Mucosa of descending colon (tissue), 3 donors: ENCODE data around the gene INTS1. TPM values are rescaled to one million over a fixed set of nuclear protein-coding genes. Genes with fewer than 3 reads are reported as not detected.

Source experiments
- ATAC-seq: fragments of 200-7000 bp; cut with Tn5 transposase; one replicate; pipeline ENCODE4 v1.9.1; 2020; ENCODE audit warnings: mild to moderate bottlenecking, moderate library complexity
- DNase-seq, 3 donors: peaks; one replicate each; pipeline ENCODE4 v3.0.0-alpha.2; 2020
- H3K36me3 ChIP-seq: fragments of 200-600 bp; one replicate; pipeline ENCODE4 v1.8.0; 2021; ENCODE audit warnings: low read depth, mild to moderate bottlenecking
- H3K4me1 ChIP-seq: fragments of 200-600 bp; one replicate; pipeline ENCODE4 v1.8.0; 2021; ENCODE audit warnings: low read depth, mild to moderate bottlenecking
- H3K4me3 ChIP-seq: fragments of 200-600 bp; one replicate; pipeline ENCODE4 v1.8.0; 2021; ENCODE audit warnings: mild to moderate bottlenecking
- H3K9me3 ChIP-seq: fragments of 200-600 bp; one replicate; pipeline ENCODE4 v1.8.0; 2021; ENCODE audit warnings: mild to moderate bottlenecking
- CTCF ChIP-seq: fragments of 200-600 bp; IDR thresholded peaks from one replicate; pipeline ENCODE4 v1.8.0; 2022; ENCODE audit warnings: antibody characterized with exemption, mild to moderate bottlenecking
- intact Hi-C, 2 donors: fragments of 100-400 bp; cut with DNase I in 1 of 2; cut with micrococcal nuclease in 1 of 2; formaldehyde crosslinking; loops; one replicate each; pipeline versions ENCODE4 v1.11.0 to v1.11.1; 2022; cut with DNase I, micrococcal nuclease
- total RNA-seq, 3 donors: library from RNA; stranded (reverse); fragmentation: NEBNext Ultra II Directional in 2 of 3; extraction: Animal tissue kit (Norgen Biotek cat#: 25700) in 2 of 3; gene quantifications; one replicate each; pipeline versions ENCODE4 v1.2.1 to v1.2.4, GENCODE V29; 2021 to 2023
- donor health status: DM: no; HTN: no; CAD: no; lungs with moderate emphysema.
- donor health status: DM: no; HTN: no; CAD: no.
- donor health status: DM: no; HTN: yes; CAD: no.

Gene INTS1
- total RNA-seq, 3 donors from 2014 or later, result 79.6 to 94.3 (median 88.0) TPM

GRCh38 chr7:1500064-1500807 is 4.0 kb downstream of the INTS1 start:
- peaks cover 7% of the 10 kb centered on the region for H3K36me3 ChIP-seq
- intact Hi-C loops, result no loop called here
- no peak for ATAC-seq
- no peak for DNase-seq
- TF ChIP-seq CTCF, result no peak
- peaks cover 6% of the 10 kb centered on the region for H3K4me1 ChIP-seq
- no peaks in the 10 kb centered on the region for H3K9me3 ChIP-seq
- no peak overlapping the region for H3K4me3 ChIP-seq

GRCh38 chr7:1499367-1500029 is 4.7 kb downstream of the INTS1 start:
- H3K4me3 ChIP-seq, result no peak overlapping the region
- DNase-seq (no peak), ATAC-seq (no peak)
- H3K36me3 ChIP-seq, result peaks cover 7% of the 10 kb centered on the region
- H3K4me1 ChIP-seq, result peaks cover 6% of the 10 kb centered on the region
- intact Hi-C loops, result no loop called here
- no peak for TF ChIP-seq CTCF
- H3K9me3 ChIP-seq, result no peaks in the 10 kb centered on the region

- Histone ChIP-seq H3K4me3 (no peak overlapping the region), H3K36me3 (peaks cover 10% of the 10 kb centered on the region), H3K9me3 (no peaks in the 10 kb centered on the region), H3K4me1 (peaks cover 6% of the 10 kb centered on the region)
- no peak for DNase-seq
- intact Hi-C loops, result no loop called here
- TF ChIP-seq CTCF, result no peak
- no peak for ATAC-seq
Observed at GRCh38 chr7:1498370-1499305, 5.6 kb downstream of the INTS1 start.

- Histone ChIP-seq H3K36me3 (peaks cover 10% of the 10 kb centered on the region), H3K9me3 (no peaks in the 10 kb centered on the region), H3K4me1 (no peaks in the 10 kb centered on the region), H3K4me3 (no peak overlapping the region)
- ATAC-seq (no peak), DNase-seq (no peak)
- intact Hi-C loops, result no loop called here
- no peak for TF ChIP-seq CTCF
Observed at GRCh38 chr7:1497293-1497927, 6.8 kb downstream of the INTS1 start.
